Keratinocyte (primary cell): Measurements from ENCODE around the gene PCK1.

Experiments
- CTCF ChIP-seq, 3 experiments: IDR thresholded peaks in 1 of 3; conservative IDR thresholded peaks in 1 of 3; optimal IDR thresholded peaks in 1 of 3; 2 replicates in 2 of 3; 3 replicates in 1 of 3; pipeline versions ENCODE3 to v1.5.1; 2011; ENCODE audit warnings: low read length in 3 of 3, mild to moderate bottlenecking in 3 of 3, moderate library complexity in 2 of 3, control low read depth in 1 of 3, inconsistent platforms in 1 of 3; ENCODE audit not compliant: insufficient read depth in 2 of 3; ENCODE audit errors: extremely low read depth in 1 of 3
- EZH2 ChIP-seq: IDR thresholded peaks from one replicate; pipeline ENCODE4 v1.6.1; 2012; ENCODE audit warnings: inconsistent platforms, mild to moderate bottlenecking, low read length, moderate library complexity

- TF ChIP-seq CTCF (optimal IDR thresholded peaks at IDR 0.05 in 1 of 3, IDR thresholded peaks at IDR 0.05 in 1 of 3, conservative IDR thresholded peaks at IDR 0.05 in 1 of 3; ENCODE audit: extremely low read depth in 1 of 3, insufficient read depth in 2 of 3, low read length in 3 of 3): no peak
- TF ChIP-seq EZH2: no peak
These were observed 20.5 kb downstream of the PCK1 start for GRCh38 chr20:57581202-57582028.
